ENCODE measurements around the gene UBTF.

Gene UBTF

DNA sequence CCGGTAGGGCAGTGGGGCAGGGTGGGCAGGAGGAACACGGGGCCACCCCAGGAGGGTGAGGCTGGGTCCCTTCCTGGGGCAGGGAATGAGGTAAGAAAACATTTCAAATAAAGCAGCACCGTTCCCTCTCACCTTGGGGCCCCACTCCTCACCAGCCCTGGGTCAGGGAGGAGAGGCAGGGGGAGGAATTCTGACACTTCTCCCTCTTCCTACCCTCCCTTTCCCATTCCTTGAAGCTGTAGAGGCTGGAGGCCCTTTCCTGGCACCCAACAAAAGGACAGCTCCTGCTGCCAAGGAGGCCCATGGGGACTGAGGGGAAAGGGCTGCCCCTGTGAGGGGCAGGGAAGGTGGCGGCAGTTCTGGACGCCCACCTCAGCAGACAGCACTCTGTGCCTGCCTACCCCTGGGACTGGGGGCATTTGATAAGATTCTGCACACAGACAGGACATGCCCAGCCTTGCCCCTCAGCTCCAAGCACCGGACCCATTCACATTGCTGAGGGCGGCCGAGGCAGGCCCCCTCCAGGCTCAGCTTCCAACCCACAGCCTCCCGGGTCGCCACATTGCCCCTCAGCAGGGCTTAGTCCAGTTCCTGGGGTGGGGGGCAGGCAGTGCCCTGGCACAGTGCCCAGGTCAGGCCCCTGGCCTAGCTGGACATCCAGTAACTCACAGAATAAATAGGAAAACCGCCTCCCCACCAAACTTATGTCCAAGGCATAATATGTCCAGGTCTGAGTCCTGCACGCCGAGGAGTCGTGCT, 26.0 kb downstream of the UBTF start:
- in situ Hi-C loops (cut with HindIII; ENCODE audit: low pct_unique_long_range_greater_than_20kb, low sequenced_read_pairs): no loop called here
- no peak for TF ChIP-seq JUND (IDR thresholded peaks at IDR 0.05; ENCODE audit: low read depth)
- no peak for DNase-seq (ENCODE audit: low read depth in 1 of 2, low spot score in 1 of 2)

DNA sequence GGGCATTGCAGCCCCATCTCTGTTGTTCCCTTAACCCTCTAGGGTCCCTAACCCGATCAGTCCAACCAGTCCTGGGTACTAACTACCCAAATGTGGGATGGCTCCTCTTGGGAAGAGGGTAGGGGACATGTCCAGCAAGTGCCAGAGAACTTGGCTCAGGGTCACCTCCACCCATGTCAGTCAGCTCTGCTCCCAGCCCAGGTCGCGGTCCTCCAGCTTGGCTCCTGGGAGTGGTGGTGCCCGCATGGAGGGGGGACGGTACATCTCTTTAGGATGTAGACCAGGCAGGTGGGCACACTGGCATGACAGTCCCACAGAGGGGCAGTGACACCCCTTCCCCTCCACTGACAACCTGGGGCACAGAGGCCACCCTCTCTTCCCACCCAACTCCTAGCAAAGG, 26.7 kb downstream of the UBTF start:
- in situ Hi-C loops (cut with HindIII; ENCODE audit: low pct_unique_long_range_greater_than_20kb, low sequenced_read_pairs): no loop called here

DNA sequence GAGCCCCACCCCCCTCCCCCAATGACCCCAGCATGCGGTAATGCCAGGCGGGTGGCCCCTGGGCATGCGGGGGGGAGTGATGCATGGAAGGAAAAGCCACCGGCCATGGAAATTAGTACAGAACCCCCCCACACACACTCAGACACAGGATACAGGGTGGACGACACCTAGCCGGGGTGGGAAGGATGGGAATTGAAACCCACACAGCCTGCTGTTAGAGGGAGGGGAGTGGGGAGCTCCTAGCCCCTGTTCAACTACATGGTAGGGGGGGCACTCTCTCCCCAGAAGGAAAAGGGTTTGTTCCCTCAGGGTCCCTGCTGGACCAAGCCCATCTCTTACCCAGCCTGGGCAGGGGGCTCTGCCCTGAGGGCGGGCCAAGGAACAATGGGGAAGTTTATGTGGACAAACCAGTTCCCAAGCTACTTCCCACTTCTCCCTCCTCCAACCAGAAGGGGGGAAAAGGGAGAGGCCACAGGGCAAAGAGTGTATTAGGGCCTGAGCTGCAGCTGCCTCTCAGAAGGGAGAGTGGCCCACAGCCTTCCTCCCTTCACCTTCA, 27.5 kb downstream of the UBTF start:
- TF ChIP-seq JUND (IDR thresholded peaks at IDR 0.05; ENCODE audit: low read depth): peak; percentile 24; the same call in 1 of the 2 replicates
- peak in 1 of 2 experiments; percentile 78 for DNase-seq (ENCODE audit: low read depth in 1 of 2, low spot score in 1 of 2)
- in situ Hi-C loops (cut with HindIII; ENCODE audit: low pct_unique_long_range_greater_than_20kb, low sequenced_read_pairs): no loop called here

More for the DNA sequence above, 26.7 kb downstream of the UBTF start:
- no peak for DNase-seq (ENCODE audit: low read depth in 1 of 2, low spot score in 1 of 2)
- no peak for TF ChIP-seq JUND (IDR thresholded peaks at IDR 0.05; ENCODE audit: low read depth)

DNA sequence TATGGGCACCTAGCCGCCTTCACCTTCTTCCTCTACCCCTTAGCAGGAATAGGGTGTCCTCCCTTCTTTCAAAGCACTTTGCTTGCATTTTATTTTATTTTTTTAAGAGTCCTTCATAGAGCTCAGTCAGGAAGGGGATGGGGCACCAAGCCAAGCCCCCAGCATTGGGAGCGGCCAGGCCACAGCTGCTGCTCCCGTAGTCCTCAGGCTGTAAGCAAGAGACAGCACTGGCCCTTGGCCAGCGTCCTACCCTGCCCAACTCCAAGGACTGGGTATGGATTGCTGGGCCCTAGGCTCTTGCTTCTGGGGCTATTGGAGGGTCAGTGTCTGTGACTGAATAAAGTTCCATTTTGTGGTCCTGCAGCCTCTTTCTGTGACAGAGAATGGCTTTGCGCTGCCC, 28.1 kb downstream of the UBTF start:
- TF ChIP-seq JUND (IDR thresholded peaks at IDR 0.05; ENCODE audit: low read depth): no peak
- in situ Hi-C loops (cut with HindIII; ENCODE audit: low pct_unique_long_range_greater_than_20kb, low sequenced_read_pairs): no loop called here
- no peak for DNase-seq (ENCODE audit: low read depth in 1 of 2, low spot score in 1 of 2)

DNA sequence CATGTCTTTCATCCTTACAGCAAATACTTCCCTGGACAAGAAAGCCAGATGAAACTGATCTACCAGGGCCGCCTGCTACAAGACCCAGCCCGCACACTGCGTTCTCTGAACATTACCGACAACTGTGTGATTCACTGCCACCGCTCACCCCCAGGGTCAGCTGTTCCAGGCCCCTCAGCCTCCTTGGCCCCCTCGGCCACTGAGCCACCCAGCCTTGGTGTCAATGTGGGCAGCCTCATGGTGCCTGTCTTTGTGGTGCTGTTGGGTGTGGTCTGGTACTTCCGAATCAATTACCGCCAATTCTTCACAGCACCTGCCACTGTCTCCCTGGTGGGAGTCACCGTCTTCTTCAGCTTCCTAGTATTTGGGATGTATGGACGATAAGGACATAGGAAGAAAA, 29.0 kb downstream of the UBTF start:
- in situ Hi-C loops (cut with HindIII; ENCODE audit: low pct_unique_long_range_greater_than_20kb, low sequenced_read_pairs): no loop called here
- no peak for DNase-seq (ENCODE audit: low read depth in 1 of 2, low spot score in 1 of 2)
- TF ChIP-seq JUND (IDR thresholded peaks at IDR 0.05; ENCODE audit: low read depth): no peak

DNA sequence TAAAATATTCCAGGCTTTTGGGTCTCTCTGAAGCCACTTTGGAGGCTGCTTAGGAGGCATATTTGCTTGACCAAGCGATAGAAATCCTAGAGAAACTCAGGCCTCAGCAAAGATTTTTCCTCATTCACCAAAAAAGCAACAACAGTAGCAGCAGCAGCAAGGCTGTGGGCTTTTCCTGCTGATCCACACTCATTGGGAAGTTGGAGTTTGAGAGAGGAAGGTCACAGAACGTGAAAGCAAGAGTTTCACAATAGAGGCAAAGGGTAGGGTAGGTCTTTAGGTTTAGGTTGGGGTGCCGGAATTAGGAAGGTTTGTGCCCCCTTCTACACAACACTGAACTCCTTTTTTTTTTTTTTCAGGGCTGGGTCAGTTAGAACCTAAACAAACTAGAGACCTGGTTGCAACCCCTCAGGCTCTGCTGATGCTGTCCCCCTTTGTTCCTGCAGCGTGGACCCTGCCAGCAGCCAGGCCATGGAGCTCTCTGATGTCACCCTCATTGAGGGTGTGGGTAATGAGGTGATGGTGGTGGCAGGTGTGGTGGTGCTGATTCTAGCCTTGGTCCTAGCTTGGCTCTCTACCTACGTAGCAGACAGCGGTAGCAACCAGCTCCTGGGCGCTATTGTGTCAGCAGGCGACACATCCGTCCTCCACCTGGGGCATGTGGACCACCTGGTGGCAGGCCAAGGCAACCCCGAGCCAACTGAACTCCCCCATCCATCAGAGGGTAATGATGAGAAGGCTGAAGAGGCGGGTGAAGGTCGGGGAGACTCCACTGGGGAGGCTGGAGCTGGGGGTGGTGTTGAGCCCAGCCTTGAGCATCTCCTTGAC, 30.7 kb downstream of the UBTF start:
- in situ Hi-C loops (cut with HindIII; ENCODE audit: low pct_unique_long_range_greater_than_20kb, low sequenced_read_pairs): no loop called here
- no peak for DNase-seq (ENCODE audit: low read depth in 1 of 2, low spot score in 1 of 2)
- no peak for TF ChIP-seq JUND (IDR thresholded peaks at IDR 0.05; ENCODE audit: low read depth)

DNA sequence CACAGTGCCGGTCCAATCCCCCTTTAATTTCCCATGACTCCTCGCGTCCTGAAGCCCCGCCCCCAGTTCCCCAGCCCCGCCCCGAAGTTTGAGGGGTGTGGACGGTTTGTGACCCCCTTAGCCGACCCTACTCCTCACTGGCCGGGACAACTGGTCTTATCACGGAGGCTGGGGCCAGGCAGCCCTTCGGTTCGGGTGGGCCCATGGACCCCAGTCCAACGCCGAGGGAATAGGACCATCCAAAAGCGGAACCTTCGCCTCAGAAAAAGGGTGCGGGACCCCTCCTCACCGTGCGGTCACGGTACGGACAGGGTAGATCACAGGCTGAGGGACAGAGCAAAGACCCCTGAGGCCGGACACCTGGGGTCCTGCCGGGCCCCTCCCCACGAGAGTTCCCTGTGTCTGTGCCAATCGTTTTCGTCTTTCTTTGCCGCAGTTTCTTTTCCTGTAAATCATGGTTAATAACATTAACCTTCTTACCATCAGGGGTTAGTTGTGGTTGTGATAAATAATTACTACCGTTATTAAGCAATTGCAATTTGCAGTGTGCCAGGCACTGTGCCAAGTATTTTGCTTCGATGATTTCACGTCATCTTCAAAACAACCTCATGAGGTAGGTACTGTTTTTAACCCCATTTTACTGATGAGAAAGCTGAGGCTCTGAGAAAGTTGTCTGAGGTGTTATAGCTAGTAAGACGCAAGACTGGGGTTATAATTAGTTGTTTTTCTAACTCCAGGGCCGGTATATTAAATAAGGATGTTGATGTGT, 32.2 kb downstream of the UBTF start:
- no peak for DNase-seq (ENCODE audit: low read depth in 1 of 2, low spot score in 1 of 2)
- in situ Hi-C loops (cut with HindIII; ENCODE audit: low pct_unique_long_range_greater_than_20kb, low sequenced_read_pairs): no loop called here
- no peak for TF ChIP-seq JUND (IDR thresholded peaks at IDR 0.05; ENCODE audit: low read depth)

DNA sequence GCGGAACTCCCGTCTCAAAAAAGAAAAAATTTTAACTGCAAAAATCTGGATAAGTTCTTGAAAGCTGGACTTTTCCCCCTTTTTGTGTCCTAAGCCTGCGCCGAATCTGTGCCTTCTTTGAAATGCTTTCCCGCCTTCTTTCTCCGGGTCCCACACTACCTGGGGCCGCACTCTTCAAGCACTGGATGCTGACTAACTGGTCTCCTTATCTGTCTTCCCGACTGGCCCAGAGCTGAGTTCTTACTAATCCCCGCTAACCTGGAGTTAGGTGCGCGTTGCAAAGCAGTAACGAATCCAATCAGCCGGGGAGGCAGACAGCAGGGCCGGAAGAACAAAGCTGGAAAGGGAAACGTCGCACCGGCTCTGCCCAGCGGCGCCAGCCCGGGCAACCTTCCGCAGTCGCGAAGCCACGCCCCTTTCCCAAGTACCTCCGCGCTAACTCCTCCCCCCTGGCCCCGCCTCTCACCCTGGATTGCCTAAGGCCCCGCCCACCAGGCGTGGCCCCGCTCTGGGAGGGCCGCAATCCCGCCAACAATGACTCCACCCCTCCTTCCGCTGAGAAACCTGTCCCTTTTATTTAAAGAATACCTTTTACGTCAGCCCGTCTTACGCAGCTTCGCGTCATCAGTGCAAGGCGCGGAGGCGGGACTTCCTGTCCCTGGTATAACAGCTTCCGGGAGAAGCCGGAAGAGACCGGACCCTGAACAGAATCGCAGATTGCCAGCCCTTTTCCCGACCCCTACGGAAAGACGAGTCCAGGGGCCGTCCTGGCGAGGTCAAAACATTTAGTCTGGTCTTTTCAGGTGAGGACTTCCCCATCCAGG, 33.0 kb downstream of the UBTF start, which contains the start of gene TMUB2:
Gene TMUB2, plus strand, starts transcription at position 666 of the 824 bp plus-strand sequence. CDS start 737 bp downstream, outside the sequence.
- in situ Hi-C loops (cut with HindIII; ENCODE audit: low pct_unique_long_range_greater_than_20kb, low sequenced_read_pairs): no loop called here
- no peak for TF ChIP-seq JUND (IDR thresholded peaks at IDR 0.05; ENCODE audit: low read depth)
- peak; percentile 99 to 100 for DNase-seq (ENCODE audit: low read depth in 1 of 2, low spot score in 1 of 2)

DNA sequence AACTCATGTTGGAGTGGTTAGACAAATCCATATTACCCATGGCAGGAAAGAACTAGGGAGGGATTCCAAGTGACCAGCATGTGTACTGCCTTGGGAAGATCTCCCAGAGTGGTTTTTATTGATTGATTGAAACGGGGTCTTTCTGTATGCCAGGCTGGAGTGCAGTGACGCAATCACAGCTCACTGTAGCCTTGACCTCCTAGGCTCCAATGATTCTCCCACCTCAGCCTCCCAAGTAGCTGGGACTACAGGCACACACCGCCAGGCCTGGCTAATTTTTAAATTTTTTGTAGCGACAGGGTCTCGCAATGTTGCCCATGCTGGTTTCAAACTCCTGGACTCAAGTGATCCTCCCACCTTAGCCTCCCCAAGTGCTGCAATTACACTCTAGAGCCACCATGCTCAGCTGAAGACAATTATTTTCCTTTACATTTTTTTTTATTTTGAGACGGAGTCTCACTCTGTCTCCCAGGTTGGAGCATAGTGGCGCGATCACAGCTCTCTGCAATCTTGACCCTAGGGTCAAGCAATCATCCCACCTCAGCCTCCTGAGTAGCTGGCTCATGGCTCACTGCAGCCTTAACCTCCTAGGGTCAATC, 35.2 kb downstream of the UBTF start:
- no peak for DNase-seq (ENCODE audit: low read depth in 1 of 2, low spot score in 1 of 2)
- TF ChIP-seq JUND (IDR thresholded peaks at IDR 0.05; ENCODE audit: low read depth): no peak
- in situ Hi-C loops (cut with HindIII; ENCODE audit: low pct_unique_long_range_greater_than_20kb, low sequenced_read_pairs): no loop called here

DNA sequence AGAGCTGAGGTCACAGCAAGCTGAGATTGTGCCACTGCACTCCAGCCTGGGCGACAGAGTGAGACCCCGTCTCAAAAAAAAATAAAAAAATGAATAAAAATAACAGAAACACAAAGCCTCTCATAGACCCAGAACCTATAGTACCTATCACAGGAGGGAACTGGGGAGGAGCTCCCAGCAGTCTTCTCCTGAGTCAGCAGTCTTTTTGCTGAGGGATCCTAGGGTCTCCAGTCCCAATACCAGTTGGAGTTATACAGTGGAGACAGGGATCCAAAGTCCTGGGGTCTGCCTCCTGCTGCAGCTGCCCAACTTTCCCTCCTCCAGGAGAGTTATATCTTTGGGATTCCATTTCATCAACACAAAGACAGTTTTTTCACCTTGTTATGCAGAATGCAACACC, 36.5 kb downstream of the UBTF start:
- in situ Hi-C loops (cut with HindIII; ENCODE audit: low pct_unique_long_range_greater_than_20kb, low sequenced_read_pairs): no loop called here
- DNase-seq (ENCODE audit: low read depth in 1 of 2, low spot score in 1 of 2): no peak
- TF ChIP-seq JUND (IDR thresholded peaks at IDR 0.05; ENCODE audit: low read depth): no peak

DNA sequence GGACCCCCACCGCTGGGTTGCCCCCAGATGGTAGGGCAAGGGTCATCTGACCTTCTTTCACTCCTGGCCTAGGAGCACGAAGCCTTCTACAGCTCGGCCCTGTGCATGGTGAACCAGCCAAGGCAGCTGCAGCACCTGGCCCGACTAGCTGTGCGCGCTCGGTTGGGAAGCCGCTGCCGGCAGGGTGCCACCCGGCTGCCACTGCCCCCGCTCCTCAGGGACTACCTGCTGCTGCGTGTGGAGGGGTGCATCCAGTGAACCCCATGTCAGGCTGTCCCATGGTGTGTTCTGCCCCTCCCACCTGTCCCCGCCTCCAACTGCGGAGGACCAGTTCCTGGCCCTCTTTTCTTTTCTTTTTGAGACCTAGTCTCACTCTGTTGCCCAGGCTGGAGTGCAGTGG, 41.3 kb downstream of the UBTF start:
- in situ Hi-C loops (cut with HindIII; ENCODE audit: low pct_unique_long_range_greater_than_20kb, low sequenced_read_pairs): no loop called here
- DNase-seq (ENCODE audit: low read depth in 1 of 2, low spot score in 1 of 2): no peak
- no peak for TF ChIP-seq JUND (IDR thresholded peaks at IDR 0.05; ENCODE audit: low read depth)

All from T47D (cell line).